ENCODE measurements around the gene SLC12A6.

DNA sequence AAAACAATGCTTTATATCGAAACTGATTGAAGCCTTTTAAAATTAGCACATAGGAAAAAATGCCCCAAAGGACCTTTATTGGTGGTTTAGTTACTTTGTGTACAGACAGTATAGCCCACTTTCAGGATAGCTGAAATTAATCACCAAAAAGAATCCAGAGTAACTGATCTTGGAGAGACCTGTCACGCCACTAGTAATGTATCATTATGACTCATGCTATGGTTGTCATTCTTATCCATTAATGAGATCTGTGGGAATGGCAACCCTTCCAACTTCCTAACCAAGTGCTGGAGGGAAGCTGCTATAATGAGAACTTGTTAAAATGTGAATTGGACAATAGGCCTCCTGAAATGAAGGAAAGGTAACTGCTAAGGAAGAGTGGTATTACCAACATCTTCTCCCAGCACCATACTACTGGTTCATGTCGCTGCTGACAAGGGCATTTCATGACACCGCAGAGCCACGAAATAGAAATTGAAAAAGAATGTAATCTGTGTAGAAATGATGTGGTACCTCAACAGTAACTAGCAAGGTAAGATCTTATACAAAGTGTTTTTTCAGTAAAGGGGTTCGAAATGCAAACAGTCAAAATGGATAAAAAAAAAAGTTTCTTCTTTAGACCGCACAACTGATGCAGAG is 119.9 kb downstream of the SLC12A6 start:
- TF ChIP-seq GATA2 (IDR thresholded peaks at IDR 0.05; ENCODE audit: low read depth, low read length) (no peak), GATA3 (IDR thresholded peaks at IDR 0.05; ENCODE audit: low read depth, low read length) (no peak)

Measured in SH-SY5Y (cell line).